WTC11 (cell line): ENCODE data around the gene TLE2.

ENCODE experiments used
- CBFB ChIP-seq: sonication (generic); formaldehyde crosslinking; IDR thresholded peaks from 2 replicates; pipeline ENCODE4 v1.8.1; 2022; ENCODE audit warnings: mild to moderate bottlenecking, low read depth, missing genetic modification reagents
- CREB1 ChIP-seq: sonication (generic); formaldehyde crosslinking; IDR thresholded peaks from 2 replicates; pipeline ENCODE4 v1.8.0; 2023; ENCODE audit warnings: mild to moderate bottlenecking, missing genetic modification reagents
- SP1 ChIP-seq: sonication (generic); formaldehyde crosslinking; conservative IDR thresholded peaks from 2 replicates; pipeline ENCODE4 v1.8.1; 2022; ENCODE audit warnings: missing genetic modification reagents
- TF ChIP-seq, protein P1 (sequence below): fragments of 200-600 bp; IDR thresholded peaks from 2 replicates; pipeline ENCODE4 v1.8.0; 2022; ENCODE audit warnings: antibody characterized with exemption
- TF ChIP-seq, protein P2 (sequence below): sonication (generic); formaldehyde crosslinking; IDR thresholded peaks from 2 replicates; pipeline ENCODE4 v1.8.0; 2022; ENCODE audit warnings: mild to moderate bottlenecking, missing genetic modification reagents

DNA sequence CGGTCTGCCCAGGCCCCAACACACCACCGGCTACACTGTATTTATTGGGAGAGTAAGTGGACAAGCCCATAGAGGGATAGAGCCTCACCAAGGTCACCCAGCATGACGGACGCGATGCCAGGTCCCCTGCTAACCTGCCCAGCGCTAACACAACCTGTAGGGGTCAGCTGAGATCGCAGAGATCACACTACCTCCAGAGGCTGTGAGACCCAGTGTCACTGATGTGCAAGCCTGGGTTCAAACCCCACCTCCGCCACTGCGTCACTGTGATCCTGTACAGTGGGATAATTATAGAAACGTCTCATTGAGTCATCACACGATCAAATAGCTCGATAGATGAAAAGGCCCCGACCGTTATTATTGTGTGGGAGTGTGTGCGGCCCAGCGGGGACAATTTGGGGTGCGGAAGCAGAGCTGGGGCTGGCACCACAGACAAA, 10.6 kb upstream of the TLE2 start:
- TF ChIP-seq SP1 (CRISPR knock-in tag) (no peak), CBFB (CRISPR knock-in tag) (no peak), CREB1 (CRISPR knock-in tag) (no peak)
- TF ChIP-seq, protein P1, sequence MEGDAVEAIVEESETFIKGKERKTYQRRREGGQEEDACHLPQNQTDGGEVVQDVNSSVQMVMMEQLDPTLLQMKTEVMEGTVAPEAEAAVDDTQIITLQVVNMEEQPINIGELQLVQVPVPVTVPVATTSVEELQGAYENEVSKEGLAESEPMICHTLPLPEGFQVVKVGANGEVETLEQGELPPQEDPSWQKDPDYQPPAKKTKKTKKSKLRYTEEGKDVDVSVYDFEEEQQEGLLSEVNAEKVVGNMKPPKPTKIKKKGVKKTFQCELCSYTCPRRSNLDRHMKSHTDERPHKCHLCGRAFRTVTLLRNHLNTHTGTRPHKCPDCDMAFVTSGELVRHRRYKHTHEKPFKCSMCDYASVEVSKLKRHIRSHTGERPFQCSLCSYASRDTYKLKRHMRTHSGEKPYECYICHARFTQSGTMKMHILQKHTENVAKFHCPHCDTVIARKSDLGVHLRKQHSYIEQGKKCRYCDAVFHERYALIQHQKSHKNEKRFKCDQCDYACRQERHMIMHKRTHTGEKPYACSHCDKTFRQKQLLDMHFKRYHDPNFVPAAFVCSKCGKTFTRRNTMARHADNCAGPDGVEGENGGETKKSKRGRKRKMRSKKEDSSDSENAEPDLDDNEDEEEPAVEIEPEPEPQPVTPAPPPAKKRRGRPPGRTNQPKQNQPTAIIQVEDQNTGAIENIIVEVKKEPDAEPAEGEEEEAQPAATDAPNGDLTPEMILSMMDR: no peak
- TF ChIP-seq, protein P2, sequence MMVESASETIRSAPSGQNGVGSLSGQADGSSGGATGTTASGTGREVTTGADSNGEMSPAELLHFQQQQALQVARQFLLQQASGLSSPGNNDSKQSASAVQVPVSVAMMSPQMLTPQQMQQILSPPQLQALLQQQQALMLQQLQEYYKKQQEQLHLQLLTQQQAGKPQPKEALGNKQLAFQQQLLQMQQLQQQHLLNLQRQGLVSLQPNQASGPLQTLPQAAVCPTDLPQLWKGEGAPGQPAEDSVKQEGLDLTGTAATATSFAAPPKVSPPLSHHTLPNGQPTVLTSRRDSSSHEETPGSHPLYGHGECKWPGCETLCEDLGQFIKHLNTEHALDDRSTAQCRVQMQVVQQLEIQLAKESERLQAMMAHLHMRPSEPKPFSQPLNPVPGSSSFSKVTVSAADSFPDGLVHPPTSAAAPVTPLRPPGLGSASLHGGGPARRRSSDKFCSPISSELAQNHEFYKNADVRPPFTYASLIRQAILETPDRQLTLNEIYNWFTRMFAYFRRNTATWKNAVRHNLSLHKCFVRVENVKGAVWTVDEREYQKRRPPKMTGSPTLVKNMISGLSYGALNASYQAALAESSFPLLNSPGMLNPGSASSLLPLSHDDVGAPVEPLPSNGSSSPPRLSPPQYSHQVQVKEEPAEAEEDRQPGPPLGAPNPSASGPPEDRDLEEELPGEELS: no peak
